Measurements from ENCODE around the gene LRRC59. TPM values are rescaled to one million over a fixed set of nuclear protein-coding genes. Genes with fewer than 3 reads are reported as not detected.

The LRRC59 gene
- total and polyA plus RNA-seq, 2 of the 13 experiments (the other 11 are each of a cell fraction or from before 2014, with no cell fraction given), result 87.3 to 222 TPM

- TF ChIP-seq ELF3 (CRISPR knock-in tag; IDR thresholded peaks at IDR 0.05) (no peak), ZBTB33 (CRISPR knock-in tag; IDR thresholded peaks at IDR 0.05) (0 out of 2 replicates have a peak, but pooled peaks have one; percentile 40)
Measured at GRCh38 chr17:50359998-50360461, 37.3 kb downstream of the LRRC59 start (continued).

GRCh38 chr17:50359005-50359699, 38.2 kb downstream of the LRRC59 start:
- no peak for FAIRE-seq
- Histone ChIP-seq H4K20me1 (ENCODE audit: insufficient read depth, low read length) (no peaks in the 10 kb centered on the region), H3K4me3 (replicated peaks in 1 of 3; ENCODE audit: insufficient read depth in 1 of 3, low read depth in 2 of 3, low read length in 3 of 3) (no peak overlapping the region), H3K9ac (ENCODE audit: insufficient read depth, low read depth, low read length) (no peak overlapping the region), H3K4me2 (ENCODE audit: low read depth, low read length) (no peak overlapping the region), H3K36me3 (replicated peaks in 1 of 2; ENCODE audit: control insufficient read depth in 1 of 2, insufficient read depth in 2 of 2, low read length in 2 of 2) (peaks cover 33 to 48% of the 10 kb centered on the region in 2 experiments), H3K79me2 (ENCODE audit: insufficient read depth, low read length) (no peaks in the 10 kb centered on the region), H2AFZ (ENCODE audit: low read length) (no peak overlapping the region), H3K4me1 (ENCODE audit: insufficient read depth, low read length) (peaks cover 39% of the 10 kb centered on the region), H3K9me3 (ENCODE audit: low read length) (no peaks in the 10 kb centered on the region), H3K27ac (ENCODE audit: extremely low read length, insufficient read depth, low read length) (no peak overlapping the region), H3K27me3 (ENCODE audit: control insufficient read depth in 1 of 2, insufficient read depth in 2 of 2, low read length in 2 of 2) (no peaks in the 10 kb centered on the region)
- intact Hi-C loops (cut with micrococcal nuclease; ENCODE audit: unreplicated experiment) (no loop called here), in situ Hi-C loops (cut with HindIII; ENCODE audit: extremely low pct_ligation_motif_present, low pct_unique_long_range_greater_than_20kb) (no loop called here)
- ChIA-PET CTCF (ENCODE audit: low intra/inter-chr PET ratio, low total read pairs) (no interaction called here), POLR2A (interaction anchor here (0.8 to 1.9 kb wide), 4 partner anchors 12 to 39 kb away, joined by 3 to 6 read pairs (median 4); partner anchors contain the start of gene XYLT2)
- DNase-seq (ENCODE audit: low spot score), result no peak
- BruUV-seq (replicated peaks), result no TSS peak
- 69% methylated on average over 5 of the region's 5 CpGs for WGBS (ENCODE audit: low lambda C conversion rate)
- TF ChIP-seq ZEB1 (IDR thresholded peaks at IDR 0.05; ENCODE audit: insufficient replicate concordance, low read depth) (no peak), POLR2AphosphoS2 (IDR thresholded peaks at IDR 0.05; ENCODE audit: low read depth, low read length) (0 out of 2 replicates have a peak, but pooled peaks have one; percentile 61), POLR2G (IDR thresholded peaks at IDR 0.05; ENCODE audit: low read depth, low read length) (peak; percentile 5; the same call in 1 of the 2 replicates), ZNF768 (CRISPR knock-in tag; IDR thresholded peaks at IDR 0.05) (peak; percentile 64), SOX13 (IDR thresholded peaks at IDR 0.05) (no peak), SOX13 (CRISPR knock-in tag; conservative IDR thresholded peaks at IDR 0.05 in 1 of 2, IDR thresholded peaks at IDR 0.05 in 1 of 2) (0 out of 4 replicates have a peak, but pooled peaks of 1 of the 2 experiments have one; percentile 15)
- TF ChIP-seq, protein P1, sequence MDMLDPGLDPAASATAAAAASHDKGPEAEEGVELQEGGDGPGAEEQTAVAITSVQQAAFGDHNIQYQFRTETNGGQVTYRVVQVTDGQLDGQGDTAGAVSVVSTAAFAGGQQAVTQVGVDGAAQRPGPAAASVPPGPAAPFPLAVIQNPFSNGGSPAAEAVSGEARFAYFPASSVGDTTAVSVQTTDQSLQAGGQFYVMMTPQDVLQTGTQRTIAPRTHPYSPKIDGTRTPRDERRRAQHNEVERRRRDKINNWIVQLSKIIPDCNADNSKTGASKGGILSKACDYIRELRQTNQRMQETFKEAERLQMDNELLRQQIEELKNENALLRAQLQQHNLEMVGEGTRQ (IDR thresholded peaks at IDR 0.05; ENCODE audit: low read depth, low read length), result no peak
- TF ChIP-seq, protein P1 (CRISPR knock-in tag; IDR thresholded peaks at IDR 0.05; ENCODE audit: borderline replicate concordance), result no peak
- 0 out of 3 replicates have a peak, but pooled peaks have one; percentile 1 for ATAC-seq

All from HepG2 (cell line).